NCI-H2171 treated with DMSO at 0.1 percent for 48 hours (cell line): ENCODE results near the gene B4GALT5.
A peak's percentile ranks its signal among the peaks of the same experiment; 100 is the strongest.

Source experiments
- DNase-seq: peaks from one replicate; lab custom pipeline; 2025; lab: John Stamatoyannopoulos, UW

Gene B4GALT5

DNA sequence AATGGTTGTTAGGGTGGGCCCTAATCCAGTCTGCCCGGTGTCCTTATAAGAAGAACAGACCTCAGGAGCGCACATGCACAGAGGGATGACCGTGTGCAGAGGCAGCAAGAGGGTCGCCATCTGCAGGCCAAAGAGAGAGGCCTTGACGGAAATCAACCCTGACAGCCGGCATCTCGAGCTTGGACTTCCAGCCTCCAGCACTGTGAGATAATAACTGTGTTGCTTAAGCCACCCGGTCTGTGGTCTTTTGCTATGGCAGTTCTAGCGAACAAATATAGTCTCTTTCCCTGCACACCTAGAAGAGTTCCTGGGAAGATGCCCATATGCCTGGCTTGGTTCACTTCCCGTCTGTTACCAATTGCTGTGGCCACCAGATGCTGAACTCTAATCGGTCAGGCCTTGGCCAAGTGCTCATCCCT lies 110.5 kb downstream of the B4GALT5 start:
- no peak for DNase-seq

DNA sequence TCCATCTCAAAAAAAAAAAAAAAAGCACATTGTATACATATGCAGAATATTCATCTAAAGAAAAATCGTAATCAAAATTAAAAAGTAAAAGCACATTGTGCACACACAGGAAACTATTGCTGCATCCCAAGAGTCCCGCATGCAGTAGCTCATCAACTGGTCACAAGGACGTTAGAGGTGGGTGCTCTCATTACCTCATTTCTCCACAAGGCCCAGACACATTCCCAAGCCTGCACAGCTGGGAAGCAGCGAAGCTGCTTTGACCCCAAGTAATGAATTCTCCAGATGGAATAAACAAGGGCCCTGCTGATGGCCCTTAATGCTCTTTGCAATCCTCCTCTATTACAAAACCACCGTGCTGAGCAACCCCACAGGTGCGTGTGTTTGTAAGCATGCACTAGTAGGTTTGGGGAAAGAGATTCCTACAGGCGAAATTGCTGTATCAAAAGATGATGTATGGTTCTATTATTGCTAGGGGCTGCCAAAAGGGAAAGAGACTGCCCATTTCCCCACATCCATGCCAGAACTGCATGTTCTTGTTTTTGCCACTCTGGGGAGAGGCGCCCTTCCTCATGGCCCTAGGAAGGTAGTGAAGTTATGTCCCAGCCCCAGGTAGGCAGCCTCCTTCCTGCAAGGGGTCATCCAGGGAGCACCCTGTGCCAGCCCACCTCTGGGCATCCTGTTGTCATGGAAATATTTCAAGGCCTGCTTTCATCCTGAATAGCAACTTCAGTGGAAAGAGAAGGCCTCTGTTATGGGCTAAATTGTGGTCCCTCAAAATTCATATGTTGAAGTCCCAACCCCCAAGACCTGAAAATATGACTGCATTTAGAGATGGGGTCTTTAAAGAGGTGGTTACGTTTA lies 111.1 kb downstream of the B4GALT5 start:
- DNase-seq = no peak

DNA sequence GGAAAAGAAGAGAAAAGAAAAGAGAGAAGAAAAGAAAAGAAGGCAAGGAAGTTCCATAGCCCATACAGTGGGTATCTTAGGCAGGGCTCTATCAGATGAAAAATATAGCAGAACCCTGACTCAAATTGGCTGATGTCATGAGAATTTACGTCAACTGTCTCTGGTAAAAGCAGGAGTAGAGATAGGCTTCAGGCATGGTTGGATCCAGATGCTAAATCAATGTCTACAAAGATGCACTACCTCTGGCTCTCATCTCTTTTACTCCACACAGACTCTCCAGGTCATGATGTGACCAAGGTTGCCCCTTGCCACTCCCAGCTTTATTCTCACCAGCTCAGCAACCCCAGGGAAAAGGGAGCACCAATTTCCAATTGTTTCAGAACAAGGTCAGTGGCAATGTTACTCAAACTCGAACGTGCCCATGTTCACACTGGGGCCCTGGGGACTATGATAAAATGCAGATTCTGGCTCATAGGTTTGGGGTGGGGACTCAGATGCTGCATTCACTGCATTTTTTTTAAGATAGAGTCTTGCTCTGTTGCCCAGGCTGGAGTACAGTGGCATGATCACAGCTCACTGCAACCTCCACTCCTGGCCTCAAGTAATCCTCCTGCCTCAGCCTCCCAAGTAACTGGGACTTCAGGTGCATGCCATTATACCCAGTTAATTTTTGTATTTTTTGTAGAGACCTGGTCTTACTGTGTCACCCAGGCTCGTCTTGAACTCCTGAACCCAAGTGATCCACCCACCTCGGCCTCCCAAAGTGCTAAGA lies 112.3 kb downstream of the B4GALT5 start:
- no peak for DNase-seq

DNA sequence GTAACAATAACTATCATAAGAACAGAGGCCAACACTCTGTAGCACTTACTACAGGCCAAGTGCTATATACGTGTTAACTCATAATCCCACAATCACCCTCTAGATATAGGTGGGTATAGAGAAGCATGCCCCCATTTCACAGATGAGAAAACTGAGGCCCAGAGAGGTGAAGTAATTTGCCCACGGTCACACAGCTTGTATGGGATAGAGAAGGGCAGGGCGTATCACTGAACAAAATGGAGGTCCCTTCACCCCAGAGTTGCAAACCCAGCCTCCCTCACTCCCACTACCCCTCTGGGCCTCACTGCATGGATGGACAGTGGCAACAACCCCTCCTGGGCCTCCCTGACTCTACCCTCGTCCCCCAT lies 113.9 kb downstream of the B4GALT5 start:
- no peak for DNase-seq

DNA sequence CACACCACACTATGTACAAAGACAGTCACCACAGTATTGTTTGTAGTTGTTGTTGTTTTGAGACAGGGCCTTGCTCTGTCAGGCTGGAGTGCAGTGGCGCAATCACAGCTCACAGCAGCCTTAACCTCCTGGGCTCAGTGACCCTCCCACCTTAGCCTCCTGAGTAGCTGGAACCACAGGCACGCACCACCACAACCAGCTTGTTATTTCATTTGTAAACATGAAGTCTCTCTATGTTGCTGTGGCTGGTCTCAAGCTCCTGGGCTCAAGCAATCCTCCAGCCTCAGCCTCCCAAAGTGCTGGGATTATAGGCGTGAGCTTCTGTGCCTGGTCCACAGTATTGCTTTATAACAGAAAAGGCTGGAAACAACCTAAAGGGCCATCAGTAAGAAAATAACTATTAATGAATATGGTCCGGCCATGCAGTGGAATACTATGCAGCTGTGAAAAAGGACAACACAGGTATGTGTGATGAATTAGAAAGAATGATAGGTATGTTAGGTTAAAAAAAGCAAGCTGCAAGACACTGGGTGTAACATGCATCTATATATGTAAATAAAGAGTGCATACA lies 115.8 kb downstream of the B4GALT5 start:
- DNase-seq = no peak

DNA sequence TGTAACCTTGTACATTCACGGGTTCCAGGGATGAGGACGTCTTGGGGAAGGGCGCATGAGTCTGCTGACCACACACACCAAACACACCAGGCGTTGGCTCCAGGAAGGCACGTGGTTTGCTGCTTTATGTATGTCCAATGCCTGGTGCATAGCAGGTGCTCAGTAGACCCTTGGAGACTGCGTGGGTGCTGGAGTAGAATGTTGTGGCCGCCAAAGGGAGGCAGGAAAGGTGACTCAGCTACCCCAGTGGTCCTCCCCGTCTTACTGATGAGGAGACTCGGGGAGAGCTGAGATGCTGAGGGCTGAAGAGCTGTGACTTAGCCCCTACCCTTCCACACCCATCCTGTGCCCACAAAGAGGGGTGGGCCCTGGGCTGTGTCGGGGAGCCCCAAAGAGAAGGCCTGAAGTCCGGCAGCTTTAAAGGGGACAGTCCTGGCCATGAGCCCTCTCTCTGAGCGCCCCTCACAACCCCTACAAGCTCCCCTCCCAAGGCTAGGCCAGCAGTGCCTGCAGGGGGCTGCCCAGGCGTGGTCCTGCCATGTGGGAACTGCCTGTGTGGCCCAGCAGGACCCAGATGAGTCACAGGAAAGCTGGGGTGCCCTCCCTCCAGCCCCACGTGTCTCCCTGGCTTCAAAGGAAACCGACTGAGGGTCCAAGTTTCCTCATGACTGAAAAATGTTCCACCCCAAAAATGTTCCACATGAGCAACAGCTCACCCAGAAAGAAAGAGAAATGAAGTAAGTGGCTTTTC lies 117.7 kb downstream of the B4GALT5 start:
- DNase-seq = no peak

DNA sequence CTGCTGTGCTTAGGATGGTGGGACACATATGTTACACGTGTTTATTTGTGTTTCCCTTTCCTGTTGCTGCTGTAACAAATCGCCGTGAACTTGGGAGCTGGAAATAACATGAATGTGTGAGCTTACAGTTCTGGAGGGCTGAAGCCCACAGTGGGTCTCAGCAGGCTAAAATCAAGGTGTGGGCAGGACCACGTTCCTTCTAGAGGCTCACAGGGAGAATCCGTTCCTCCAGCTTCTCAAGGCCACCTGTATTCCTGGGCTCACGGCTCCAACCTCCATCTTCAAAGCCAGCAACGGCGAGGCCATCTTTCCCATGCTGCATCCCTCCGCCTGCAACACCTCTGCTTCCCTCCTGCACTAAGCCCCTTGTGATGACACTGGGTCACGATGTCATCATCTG lies 118.3 kb downstream of the B4GALT5 start:
- no peak for DNase-seq

DNA sequence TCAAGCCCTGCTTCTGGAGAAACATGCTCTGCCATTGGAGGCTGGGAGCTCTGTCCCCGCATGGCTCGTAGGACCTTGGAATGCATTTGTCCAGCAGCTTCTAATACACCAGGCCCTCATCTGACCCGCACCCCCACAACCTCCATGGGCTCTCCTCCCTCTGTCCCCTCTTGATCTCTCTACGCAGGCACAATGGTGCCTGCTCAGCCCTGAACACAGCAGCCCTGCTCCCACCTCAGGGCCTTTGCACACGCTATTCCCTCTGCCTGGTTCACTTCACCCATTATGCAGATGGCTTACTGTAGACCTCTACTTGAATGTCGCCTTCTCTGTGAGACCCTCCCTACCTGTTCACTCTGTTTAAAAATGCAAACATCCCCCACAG lies 118.8 kb downstream of the B4GALT5 start:
- DNase-seq = peak; percentile 33

DNA sequence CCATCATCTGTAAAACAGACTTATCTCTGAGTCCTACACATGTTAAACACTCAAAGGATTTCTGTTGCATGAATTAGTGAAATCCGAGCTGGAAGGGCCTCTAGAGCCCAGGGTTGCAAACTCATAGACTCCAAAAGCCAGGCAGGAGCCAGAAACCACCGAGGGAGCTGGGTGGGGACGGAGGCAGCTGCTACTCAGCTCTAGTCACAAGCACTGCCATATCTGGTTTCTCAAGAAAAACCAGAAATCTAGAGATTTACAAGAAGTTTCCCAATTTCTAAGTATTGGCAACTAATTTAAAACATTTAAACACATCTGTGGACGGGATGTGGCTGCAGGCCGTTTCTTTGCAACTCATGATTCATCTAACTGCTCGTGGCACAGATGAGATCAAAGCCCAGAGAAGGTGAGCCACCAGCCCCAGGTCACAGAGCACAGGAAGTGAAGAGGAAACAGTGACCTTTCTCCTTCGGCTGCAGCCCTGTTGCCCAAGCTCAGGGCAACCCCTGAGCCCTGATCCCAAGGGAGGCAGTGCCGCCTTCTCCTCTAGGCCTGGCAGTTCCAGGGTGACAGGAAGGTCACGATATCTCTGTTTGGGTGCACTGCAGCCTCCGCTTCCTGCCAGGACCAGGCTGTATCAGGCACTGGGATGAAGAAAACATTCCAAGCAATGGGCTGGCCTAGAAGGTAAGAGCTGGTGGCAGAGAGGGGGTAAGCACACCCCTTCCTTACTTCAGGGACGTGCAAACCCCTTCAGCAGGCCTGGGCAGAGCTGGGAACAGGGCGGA lies 119.3 kb downstream of the B4GALT5 start:
- DNase-seq = peak; percentile 76

DNA sequence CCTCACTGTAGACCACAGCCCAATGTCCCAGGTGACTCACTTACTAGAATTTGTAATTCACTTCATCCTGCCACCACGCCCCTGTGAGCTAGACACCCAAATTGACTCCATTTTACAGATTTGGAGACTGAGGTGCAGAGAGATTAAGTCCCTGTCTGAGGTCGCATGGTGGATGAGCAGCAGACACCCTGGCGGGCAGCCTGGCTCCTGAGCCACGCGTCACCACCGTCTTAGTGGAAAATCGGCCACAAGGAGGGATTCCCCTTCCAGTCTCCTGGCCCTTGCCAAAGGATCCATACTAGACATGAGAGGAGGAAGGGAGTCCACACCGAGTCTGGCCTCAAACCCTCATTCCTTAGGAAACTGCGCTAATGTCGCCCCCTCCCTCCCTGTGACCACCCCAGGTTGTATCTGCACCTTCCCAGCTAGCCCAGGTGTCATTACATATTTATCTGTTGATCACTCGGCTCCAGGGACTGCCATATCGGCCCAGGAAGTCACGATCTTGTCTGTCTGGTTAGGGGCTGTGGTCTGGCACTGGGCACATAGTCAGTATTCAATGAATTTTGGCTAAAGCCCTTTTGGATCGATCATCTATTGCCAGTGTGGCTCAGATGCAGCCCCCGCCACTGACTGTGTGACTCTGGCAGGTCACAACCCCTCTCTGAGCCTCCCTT lies 120.1 kb downstream of the B4GALT5 start:
- no peak for DNase-seq

DNA sequence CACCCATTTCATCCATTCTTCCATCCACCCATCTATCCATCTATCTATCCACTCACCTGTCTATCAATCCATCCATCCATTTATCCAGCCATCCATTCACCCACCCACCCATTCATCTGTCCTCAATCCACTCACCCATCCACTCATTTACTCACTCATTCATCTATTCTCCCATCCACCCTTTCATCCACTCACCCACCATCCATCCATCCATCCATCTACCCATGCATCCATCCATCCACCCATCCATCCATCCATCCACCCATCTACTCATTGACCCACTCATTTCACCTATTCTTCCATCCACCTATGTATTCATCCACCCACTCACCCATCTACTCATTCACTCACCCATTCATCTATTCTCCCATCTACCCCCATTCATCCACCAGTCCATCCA lies 121.6 kb downstream of the B4GALT5 start:
- DNase-seq = no peak

DNA sequence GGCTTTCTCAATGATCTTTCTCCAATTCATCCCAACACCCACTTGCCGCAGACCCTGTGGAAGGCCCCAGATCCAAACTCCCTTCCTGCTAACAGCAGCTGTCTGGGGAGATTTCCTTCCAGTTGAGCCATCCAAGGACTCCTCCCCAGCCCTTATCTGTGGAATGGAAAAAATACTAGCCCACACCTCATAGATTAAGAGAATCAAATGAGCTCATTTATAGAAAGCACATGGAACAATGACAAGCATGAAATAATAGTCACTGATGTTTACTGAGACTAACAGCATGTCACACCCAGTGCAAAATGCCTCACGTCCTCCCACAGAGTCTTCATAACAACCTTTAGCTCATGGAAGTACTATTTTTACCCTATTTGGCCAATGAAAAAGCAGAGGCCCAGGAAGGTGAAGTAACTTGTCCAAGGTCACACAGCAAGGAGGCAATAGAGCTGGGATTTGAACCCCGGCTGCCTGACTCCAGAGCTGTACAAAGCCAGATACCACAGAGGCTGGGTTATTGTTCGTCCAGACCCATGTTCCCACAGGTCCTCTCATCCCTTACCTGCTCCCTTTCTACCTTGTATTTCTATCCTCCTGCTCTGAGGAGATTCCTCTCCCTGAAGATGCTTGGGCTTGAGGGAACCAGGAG lies 122.3 kb downstream of the B4GALT5 start:
- no peak for DNase-seq

DNA sequence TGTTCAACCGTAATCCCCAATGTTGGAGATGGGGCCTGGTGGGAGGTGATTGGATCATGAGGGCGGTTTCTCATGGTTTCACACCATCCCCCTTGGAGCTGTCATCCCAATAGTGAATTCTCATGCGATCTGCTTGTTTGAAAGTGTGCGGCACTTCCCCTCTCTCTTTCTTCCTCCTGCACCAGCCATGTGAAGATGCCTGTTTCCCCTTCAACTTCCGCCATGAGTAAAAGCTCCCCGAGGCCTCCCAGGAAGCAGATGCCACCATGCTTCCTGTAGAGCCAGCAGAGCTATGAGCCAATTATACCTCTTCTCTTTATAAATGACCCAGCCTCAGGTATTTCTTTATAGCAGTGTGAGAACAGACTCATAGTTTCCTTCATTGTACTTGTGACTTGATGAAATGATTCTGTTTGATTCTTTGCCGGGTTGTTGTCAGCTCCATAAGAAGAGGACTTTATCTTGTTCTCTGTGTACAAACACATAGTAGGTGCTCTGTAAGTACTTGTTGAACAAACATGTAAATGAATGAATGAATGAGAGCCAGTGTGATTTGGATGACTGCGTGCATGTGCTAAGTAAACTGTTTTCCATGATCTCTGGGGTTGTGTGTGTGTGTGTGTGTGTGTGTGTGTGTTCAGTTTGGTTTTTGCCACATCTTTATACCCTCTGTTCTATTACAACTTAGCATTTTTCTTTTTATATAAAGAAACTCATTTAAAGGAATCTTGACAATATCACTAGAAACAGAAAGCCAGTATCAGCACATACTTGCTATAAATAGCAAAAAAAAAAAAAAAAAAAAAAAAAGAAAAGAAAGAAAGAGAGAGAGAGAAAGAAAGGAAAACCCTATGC lies 123.3 kb downstream of the B4GALT5 start:
- DNase-seq = no peak

DNA sequence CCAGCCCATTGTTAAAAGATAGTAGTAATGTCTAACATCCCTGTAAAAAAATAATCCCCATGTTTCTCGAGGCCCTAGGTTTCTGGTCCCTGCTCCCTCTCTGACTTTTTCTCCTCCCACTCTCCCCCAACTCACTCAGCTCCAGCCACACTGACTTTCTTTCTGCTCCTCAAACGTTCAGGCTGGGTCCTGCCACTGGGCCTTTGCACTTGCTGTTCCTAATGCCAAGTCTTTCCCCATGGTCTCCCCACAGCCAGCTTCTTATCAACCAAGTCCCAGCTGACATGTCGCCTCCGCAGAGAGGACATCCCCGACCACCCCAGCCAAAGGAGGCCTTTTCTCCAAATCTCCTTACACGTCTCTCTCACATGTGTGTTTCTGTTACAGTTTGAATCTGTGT lies 123.9 kb downstream of the B4GALT5 start:
- DNase-seq = no peak

DNA sequence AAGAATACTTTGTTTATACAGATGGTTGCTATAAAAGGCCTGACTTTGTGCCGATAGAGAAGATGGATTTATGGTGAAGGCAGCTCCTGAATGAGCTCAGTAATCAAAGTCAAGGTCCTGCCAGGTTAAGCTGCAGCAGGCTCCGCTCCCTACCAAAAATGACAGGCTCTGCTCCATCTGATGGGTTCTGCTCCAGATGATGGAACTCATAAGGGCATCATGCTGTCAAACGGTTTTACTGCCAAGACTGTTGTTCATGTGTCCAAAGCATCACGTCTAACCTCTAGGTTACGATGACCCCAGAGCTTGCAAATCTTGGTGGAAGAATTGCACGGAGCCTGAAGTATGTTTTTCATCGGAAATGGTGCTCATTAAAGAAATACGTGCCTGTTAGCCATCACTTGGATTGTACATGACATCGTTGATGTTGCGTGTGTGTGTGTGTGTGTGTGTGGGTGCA lies 126.5 kb downstream of the B4GALT5 start:
- no peak for DNase-seq

DNA sequence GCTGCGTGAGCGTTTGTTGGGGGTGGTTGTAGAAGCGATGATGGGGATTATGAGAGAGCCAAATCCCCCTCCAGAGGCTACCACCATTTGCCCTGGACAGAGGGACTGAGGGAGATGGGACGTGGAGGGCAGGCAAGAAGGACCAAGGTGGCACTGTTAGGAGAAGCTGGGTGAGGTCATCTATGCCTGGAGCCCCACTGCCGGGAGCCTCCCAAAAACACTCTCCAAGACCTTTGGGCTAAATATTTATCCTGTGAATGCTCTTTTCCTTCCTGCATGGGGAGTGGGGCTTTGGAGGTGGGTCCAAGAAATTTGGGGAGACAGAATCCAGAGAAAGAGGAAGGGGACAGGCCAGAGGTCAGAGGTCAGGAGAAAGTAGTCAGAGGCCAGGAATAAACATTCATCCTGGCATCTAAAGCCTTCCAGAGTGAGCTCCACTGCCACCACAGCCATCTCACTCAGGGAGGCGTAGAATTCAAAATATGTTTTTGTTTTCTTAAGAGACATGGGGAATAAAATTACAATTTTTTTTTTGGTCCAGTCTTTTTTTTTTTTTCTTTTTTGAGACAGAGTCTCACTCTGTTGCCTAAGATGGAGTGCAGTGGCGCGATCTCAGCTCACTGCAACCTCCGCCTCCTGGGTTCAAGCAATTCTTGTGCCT lies 128.0 kb downstream of the B4GALT5 start:
- no peak for DNase-seq

DNA sequence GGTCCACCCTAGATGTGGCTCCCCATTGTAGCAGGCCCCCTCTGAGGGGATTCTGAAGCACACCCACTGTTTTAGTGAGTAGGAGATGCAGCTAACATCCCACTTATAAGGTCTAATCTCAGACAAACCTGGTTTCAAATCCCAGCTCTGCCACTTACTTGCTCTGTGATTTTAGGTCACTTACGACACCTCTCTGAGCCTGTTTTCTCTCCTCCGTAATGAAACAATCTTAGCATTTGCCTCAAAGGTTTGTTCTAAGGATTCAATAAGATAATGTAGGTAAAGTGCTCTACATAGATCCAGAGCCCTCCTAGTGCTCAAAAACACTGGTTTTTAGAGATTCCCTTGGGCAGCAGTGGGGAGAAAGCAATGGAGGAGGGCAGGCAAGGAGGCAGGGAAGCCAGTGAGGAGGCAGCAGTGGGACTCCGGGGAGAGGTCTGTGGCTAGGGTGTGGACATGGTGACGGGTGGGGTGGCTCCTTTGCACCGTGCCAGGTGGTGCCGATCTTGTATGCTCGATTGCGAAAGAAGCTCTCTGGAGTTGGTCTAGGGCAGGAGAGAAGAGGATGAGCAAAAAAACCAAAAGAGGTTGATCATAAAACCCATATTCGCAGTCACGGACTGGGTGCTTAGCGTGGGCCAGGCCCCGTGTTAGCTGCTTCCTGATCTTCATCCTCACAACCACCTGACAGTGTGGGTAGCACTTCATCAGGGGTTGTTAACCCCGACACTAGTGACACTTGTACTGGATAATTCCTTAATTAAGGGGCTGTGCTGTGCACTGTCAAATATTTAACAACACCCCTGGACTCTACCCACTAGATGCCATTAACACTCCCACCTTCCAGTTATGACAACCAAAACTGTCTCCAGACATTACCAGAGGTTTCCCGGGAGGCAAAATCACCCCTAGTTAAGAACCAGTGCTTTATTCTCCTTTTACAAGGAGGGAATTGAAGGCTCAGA lies 129.0 kb downstream of the B4GALT5 start:
- peak; percentile 69 for DNase-seq
